Stomach (tissue), 9 donors: ENCODE measurements around the gene GMCL2. TPM values are rescaled to one million over a fixed set of nuclear protein-coding genes. Genes with fewer than 3 reads are reported as not detected.

Experiments used
- DNase-seq, 2 donors: peaks; one replicate each; pipeline versions ENCODE4 v3.0.0 to v3.0.0-alpha.2; 2013 to 2019
- H3K27ac ChIP-seq, 5 donors: fragments of 200-600 bp in 4 of 5; sonication (generic) in 4 of 5; one replicate each; pipeline ENCODE4 v1.5.1; 2013 to 2019; ENCODE audit warnings: mild to moderate bottlenecking in 1 of 5, moderate library complexity in 1 of 5
- H3K27me3 ChIP-seq, 3 donors: fragments of 200-600 bp; sonication (generic); one replicate each; pipeline ENCODE4 v1.5.1; 2017 to 2019; ENCODE audit warnings: mixed run types in 1 of 3
- H3K36me3 ChIP-seq, 4 donors: fragments of 200-600 bp; sonication (generic); 1 replicate in 3 of 4; 2 replicates in 1 of 4; pipeline ENCODE4 v1.5.1; 2016 to 2019
- H3K4me1 ChIP-seq, 4 donors: fragments of 200-600 bp; sonication (generic); one replicate each; pipeline ENCODE4 v1.5.1; 2016 to 2019
- H3K4me3 ChIP-seq, 4 donors: fragments of 200-600 bp; sonication (generic) in 3 of 4; one replicate each; pipeline ENCODE4 v1.5.1; 2016 to 2019; ENCODE audit warnings: mild to moderate bottlenecking in 1 of 4
- H3K9me3 ChIP-seq, 4 donors: fragments of 200-600 bp; sonication (generic); one replicate each; pipeline ENCODE4 v1.5.1; 2016 to 2019
- CTCF ChIP-seq, 7 experiments: fragments of 450-650 bp in 4 of 7; fragments of 200-600 bp in 3 of 7; sonication (generic) in 3 of 7; IDR thresholded peaks; one replicate each; pipeline ENCODE4 v1.5.1; 2016 to 2019; ENCODE audit warnings: antibody characterized with exemption in 7 of 7, control low read depth in 2 of 7, mild to moderate bottlenecking in 1 of 7
- EP300 ChIP-seq: sonication (generic); formaldehyde crosslinking; IDR thresholded peaks from one replicate; pipeline ENCODE4 v1.6.1; 2017; ENCODE audit warnings: antibody characterized with exemption
- POLR2A ChIP-seq, 4 donors: fragments of 450-650 bp; IDR thresholded peaks; one replicate each; pipeline ENCODE4 v1.6.1; 2016; ENCODE audit warnings: antibody characterized with exemption in 4 of 4, control low read depth in 2 of 4, mild to moderate bottlenecking in 1 of 4, moderate library complexity in 1 of 4
- POLR2AphosphoS5 ChIP-seq, 3 donors: sonication (generic); formaldehyde crosslinking; IDR thresholded peaks; one replicate each; pipeline ENCODE4 v1.6.1; 2016; ENCODE audit warnings: antibody characterized with exemption in 3 of 3
- WGBS, 5 donors: extraction: QIAGEN DNeasy Blood & Tissue Kit in 3 of 5; methylation state at CpG; one replicate each; pipeline versions ENCODE4 v1.1.5 to v1.1.7; 2013 to 2018; 5-methylcytosine and 5-hydroxymethylcytosine counted together
- intact Hi-C: fragments of 100-400 bp; cut with DNase I; formaldehyde crosslinking; loops from one replicate; pipeline ENCODE4 v1.15.1; 2023; ENCODE audit warnings: low total_unique reads
- polyA plus RNA-seq, 3 donors: library from polyadenylated mRNA; stranded (reverse); fragments of 200-250 nt; gene quantifications; one replicate each; pipeline ENCODE4 v1.2.3, GENCODE V29; 2013
- total RNA-seq, 5 donors: library from RNA; depleted of rRNA; stranded (reverse); fragments of >200 nt; gene quantifications; one replicate each; pipeline versions ENCODE4 v1.1.0 to v1.2.3, GENCODE V29; 2014 to 2016
- donor health status: healthy with polysubstance abuse.
- donor health status: Bipolar disorder and iron deficiency.
- donor health status: healthy.

GMCL2 gene
- total and polyA plus RNA-seq, 8 donors: not detected

DNA sequence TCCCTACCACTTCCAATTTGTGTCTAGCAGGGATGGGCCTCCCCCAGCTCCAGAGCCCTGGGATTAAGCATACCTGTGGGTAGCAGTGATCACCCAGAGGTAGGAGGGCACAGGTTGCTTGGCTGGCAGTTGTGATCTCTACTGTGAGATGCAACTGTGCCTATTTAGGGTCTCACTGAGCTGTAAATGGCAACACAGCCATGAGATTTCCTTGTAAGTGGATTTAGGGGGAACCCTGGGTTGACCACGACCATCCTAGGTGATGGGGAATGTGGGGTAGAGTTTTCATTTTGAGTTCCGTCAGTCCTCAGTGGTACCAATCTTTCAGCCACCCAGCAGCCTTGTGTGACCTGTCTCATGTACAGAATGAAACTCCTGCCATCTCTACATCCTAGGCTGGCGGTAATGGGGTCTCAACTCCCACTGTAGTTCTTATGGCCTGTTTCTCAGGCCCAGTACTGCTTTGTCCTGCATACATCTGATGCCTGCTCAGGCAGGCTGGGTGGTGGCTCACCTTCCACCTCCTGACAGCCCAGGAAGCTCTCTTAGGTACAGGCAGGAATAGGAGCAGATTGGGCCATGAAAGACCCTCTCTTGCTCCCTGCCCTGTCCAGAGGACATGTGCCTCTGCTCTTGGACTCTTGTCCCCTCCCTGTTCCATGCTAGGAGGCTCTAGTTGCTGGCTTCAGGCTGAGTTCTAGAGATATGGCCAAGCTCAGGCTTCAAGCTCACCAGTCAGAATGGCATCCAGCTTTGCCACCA is 25.3 kb upstream of the GMCL2 start:
- no peaks in the 10 kb centered on the region for H3K27me3 ChIP-seq
- no peak for DNase-seq
- TF ChIP-seq CTCF (IDR thresholded peaks at IDR 0.05) (no peak), POLR2A (IDR thresholded peaks at IDR 0.05) (no peak), EP300 (no peak), POLR2AphosphoS5 (IDR thresholded peaks at IDR 0.05) (no peak)
- 78 to 97% (median 90%) methylated on average over 3 of the region's 3 CpGs for WGBS, 5 donors
- H3K27ac ChIP-seq: peak overlapping the region in 2 of 5 donors; percentile 20 to 70
- H3K36me3 ChIP-seq: peaks cover 89 to 100% (median 100%) of the 10 kb centered on the region in 4 donors
- peaks cover 12 to 81% (median 49%) of the 10 kb centered on the region in 4 donors for H3K4me1 ChIP-seq
- intact Hi-C loops: no loop called here
- H3K9me3 ChIP-seq: no peaks in the 10 kb centered on the region
- no peak overlapping the region for H3K4me3 ChIP-seq

DNA sequence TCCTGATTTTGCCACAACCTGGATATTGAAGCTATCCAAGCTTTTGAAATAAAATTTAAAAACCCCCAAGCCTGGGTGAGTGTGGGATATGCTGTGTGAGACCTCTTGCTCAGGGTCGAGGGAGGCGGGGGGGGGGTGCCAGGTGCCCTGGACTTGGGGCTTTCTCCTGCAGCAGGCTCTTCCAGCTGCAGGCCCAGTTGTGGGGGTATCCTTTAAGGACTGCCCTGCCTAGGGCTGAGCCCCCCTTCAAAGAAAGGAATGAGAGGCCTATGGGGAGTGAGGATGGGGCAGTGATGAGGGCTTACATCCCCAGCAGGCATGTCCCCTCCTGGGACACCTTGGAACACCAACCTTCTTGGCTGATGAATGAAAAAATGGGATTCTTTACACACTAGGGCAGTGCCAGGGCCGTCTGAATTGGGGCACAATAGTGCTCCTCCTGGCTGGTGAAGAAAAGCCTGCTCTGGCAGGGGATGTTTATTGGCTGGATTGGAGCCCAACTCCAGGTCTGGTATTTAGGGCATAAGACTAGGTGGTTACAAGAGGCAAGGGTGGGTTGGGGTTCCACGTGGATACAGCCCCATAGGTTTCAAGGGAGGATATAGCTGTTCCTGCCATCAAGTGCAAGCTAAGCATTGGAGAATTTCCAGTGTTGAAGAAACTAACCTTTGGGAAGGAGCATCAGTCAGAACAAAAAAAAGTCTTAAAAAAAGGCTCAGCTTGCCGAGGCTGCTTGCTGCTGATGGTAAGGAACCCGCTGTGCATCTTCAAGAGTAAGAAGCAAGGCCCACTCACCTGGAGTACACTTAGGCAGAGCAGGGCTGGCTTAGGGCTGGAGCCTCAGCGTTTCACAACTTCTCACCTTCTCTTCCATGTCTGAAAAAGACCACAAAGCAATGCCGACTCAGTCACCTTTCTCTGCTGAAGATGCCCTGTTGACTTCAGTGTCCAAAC is 24.2 kb upstream of the GMCL2 start:
- Histone ChIP-seq H3K4me1 (peaks cover 22 to 82% (median 59%) of the 10 kb centered on the region in 4 donors), H3K36me3 (peaks cover 88 to 100% (median 100%) of the 10 kb centered on the region in 4 donors), H3K9me3 (no peaks in the 10 kb centered on the region), H3K27ac (peak overlapping the region in 1 of 5 donors; percentile 70), H3K4me3 (no peak overlapping the region), H3K27me3 (no peaks in the 10 kb centered on the region)
- WGBS, 5 donors: 59 to 69% (median 63%) methylated on average over 8 of the region's 8 CpGs
- intact Hi-C loops: no loop called here
- TF ChIP-seq CTCF (IDR thresholded peaks at IDR 0.05): no peak
- TF ChIP-seq EP300: no peak
- TF ChIP-seq POLR2A (IDR thresholded peaks at IDR 0.05): no peak
- no peak for TF ChIP-seq POLR2AphosphoS5 (IDR thresholded peaks at IDR 0.05)
- DNase-seq: no peak

GRCh38 chr5:178210686-178211085 is 23.5 kb upstream of the GMCL2 start:
- intact Hi-C loops: no loop called here
- Histone ChIP-seq H3K9me3 (no peaks in the 10 kb centered on the region), H3K27ac (no peak overlapping the region), H3K4me3 (no peak overlapping the region), H3K4me1 (peaks cover 29 to 82% (median 65%) of the 10 kb centered on the region in 4 donors), H3K27me3 (no peaks in the 10 kb centered on the region), H3K36me3 (peaks cover 83 to 95% (median 93%) of the 10 kb centered on the region in 4 donors)
- TF ChIP-seq CTCF (IDR thresholded peaks at IDR 0.05) (no peak), POLR2A (IDR thresholded peaks at IDR 0.05) (no peak), POLR2AphosphoS5 (IDR thresholded peaks at IDR 0.05) (no peak), EP300 (no peak)
- WGBS, 5 donors: 85 to 95% (median 93%) methylated on average over 5 of the region's 5 CpGs
- no peak for DNase-seq

- intact Hi-C loops: no loop called here
- Histone ChIP-seq H3K9me3 (no peaks in the 10 kb centered on the region), H3K27me3 (no peaks in the 10 kb centered on the region), H3K4me1 (peaks cover 31 to 78% (median 62%) of the 10 kb centered on the region in 4 donors), H3K4me3 (no peak overlapping the region), H3K27ac (no peak overlapping the region), H3K36me3 (peaks cover 80 to 89% (median 87%) of the 10 kb centered on the region in 4 donors)
- 85 to 92% (median 91%) methylated on average over 17 to 18 of the region's 18 CpGs for WGBS, 5 donors
- DNase-seq: no peak
- TF ChIP-seq POLR2AphosphoS5 (IDR thresholded peaks at IDR 0.05): no peak
- TF ChIP-seq EP300: no peak
Measured at GRCh38 chr5:178210073-178210535, 22.9 kb upstream of the GMCL2 start.
